Loucy (cell line): Measurements from ENCODE around the gene ZMAT5.

Experiments used
- H2AFZ ChIP-seq: fragments of 200-600 bp; sonication (generic); 2 replicates; pipeline ENCODE4 v1.6.0; 2016; ENCODE audit warnings: antibody characterized with exemption, mild to moderate bottlenecking, low read length, moderate library complexity
- H3F3A ChIP-seq: fragments of 200-600 bp; 2 replicates; pipeline ENCODE4 v1.6.0; 2016; ENCODE audit warnings: antibody characterized with exemption, low read depth, mild to moderate bottlenecking
- H3K27me3 ChIP-seq: fragments of 200-600 bp; sonication (generic); 2 replicates; pipeline ENCODE4 v1.6.1; 2014; ENCODE audit warnings: low read length, mild to moderate bottlenecking; ENCODE audit not compliant: insufficient read depth, poor library complexity, severe bottlenecking
- H3K36me3 ChIP-seq: fragments of 200-600 bp; sonication (generic); 2 replicates; pipeline ENCODE4 v1.6.1; 2016; ENCODE audit warnings: low read length; ENCODE audit not compliant: insufficient read depth
- H3K4me1 ChIP-seq: fragments of 200-600 bp; sonication (generic); 2 replicates; pipeline ENCODE4 v1.5.1; 2014; ENCODE audit warnings: low read length, mild to moderate bottlenecking; ENCODE audit not compliant: insufficient read depth, poor library complexity, severe bottlenecking
- H3K4me2 ChIP-seq: fragments of 200-600 bp; sonication (generic); 2 replicates; pipeline ENCODE4 v1.6.0; 2014; ENCODE audit warnings: antibody characterized with exemption, low read length, low read depth, mild to moderate bottlenecking; ENCODE audit not compliant: poor library complexity, severe bottlenecking
- H3K4me3 ChIP-seq: fragments of 200-600 bp; sonication (generic); 2 replicates; pipeline ENCODE4 v1.5.1; 2014; ENCODE audit warnings: low read length, mild to moderate bottlenecking, mixed read lengths; ENCODE audit not compliant: poor library complexity, severe bottlenecking
- H3K79me2 ChIP-seq: fragments of 200-600 bp; sonication (generic); 2 replicates; pipeline ENCODE4 v1.6.1; 2014; ENCODE audit warnings: low read length; ENCODE audit not compliant: insufficient read depth
- H3K9ac ChIP-seq: fragments of 200-600 bp; sonication (generic); 2 replicates; pipeline ENCODE4 v1.6.0; 2014; ENCODE audit warnings: mild to moderate bottlenecking, low read depth, low read length, moderate library complexity; ENCODE audit not compliant: poor library complexity, severe bottlenecking
- H3K9me2 ChIP-seq: fragments of 200-600 bp; sonication (generic); replicated peaks from 2 replicates; pipeline ENCODE4 v1.6.1; 2016; ENCODE audit warnings: low read depth, low read length, mixed read lengths
- H3K9me3 ChIP-seq: fragments of 200-600 bp; sonication (generic); 2 replicates; pipeline ENCODE4 v1.6.1; 2014; ENCODE audit warnings: mild to moderate bottlenecking, antibody characterized with exemption, low read length, low read depth; ENCODE audit not compliant: insufficient read depth
- H4K20me1 ChIP-seq: fragments of 200-600 bp; sonication (generic); 2 replicates; pipeline ENCODE4 v1.6.0; 2014; ENCODE audit warnings: antibody characterized with exemption, low read length, mild to moderate bottlenecking; ENCODE audit not compliant: insufficient read depth, poor library complexity, severe bottlenecking
- EZH2phosphoT487 ChIP-seq: fragments of 200-600 bp; IDR thresholded peaks from 2 replicates; pipeline ENCODE4 v1.6.1; 2018; ENCODE audit warnings: antibody characterized with exemption, mild to moderate bottlenecking, moderate library complexity, borderline replicate concordance
- TF ChIP-seq, protein P1 (sequence below): fragments of 200-600 bp; sonication (generic); conservative IDR thresholded peaks from 2 replicates; pipeline ENCODE4 v1.5.1; 2014; ENCODE audit warnings: mild to moderate bottlenecking, antibody characterized with exemption, low read length

Gene ZMAT5

GRCh38 chr22:29795663-29796062 is 28.9 kb upstream of the ZMAT5 start:
- Histone ChIP-seq H3F3A (no peaks in the 10 kb centered on the region), H4K20me1 (no peaks in the 10 kb centered on the region), H2AFZ (no peak overlapping the region), H3K9ac (no peak overlapping the region), H3K36me3 (peaks cover 52% of the 10 kb centered on the region), H3K9me3 (no peaks in the 10 kb centered on the region), H3K27me3 (no peaks in the 10 kb centered on the region), H3K4me2 (no peak overlapping the region), H3K4me1 (peaks cover 24% of the 10 kb centered on the region), H3K9me2 (no peaks in the 10 kb centered on the region), H3K4me3 (no peak overlapping the region), H3K79me2 (no peaks in the 10 kb centered on the region)
- TF ChIP-seq EZH2phosphoT487, result no peak
- TF ChIP-seq, protein P1, sequence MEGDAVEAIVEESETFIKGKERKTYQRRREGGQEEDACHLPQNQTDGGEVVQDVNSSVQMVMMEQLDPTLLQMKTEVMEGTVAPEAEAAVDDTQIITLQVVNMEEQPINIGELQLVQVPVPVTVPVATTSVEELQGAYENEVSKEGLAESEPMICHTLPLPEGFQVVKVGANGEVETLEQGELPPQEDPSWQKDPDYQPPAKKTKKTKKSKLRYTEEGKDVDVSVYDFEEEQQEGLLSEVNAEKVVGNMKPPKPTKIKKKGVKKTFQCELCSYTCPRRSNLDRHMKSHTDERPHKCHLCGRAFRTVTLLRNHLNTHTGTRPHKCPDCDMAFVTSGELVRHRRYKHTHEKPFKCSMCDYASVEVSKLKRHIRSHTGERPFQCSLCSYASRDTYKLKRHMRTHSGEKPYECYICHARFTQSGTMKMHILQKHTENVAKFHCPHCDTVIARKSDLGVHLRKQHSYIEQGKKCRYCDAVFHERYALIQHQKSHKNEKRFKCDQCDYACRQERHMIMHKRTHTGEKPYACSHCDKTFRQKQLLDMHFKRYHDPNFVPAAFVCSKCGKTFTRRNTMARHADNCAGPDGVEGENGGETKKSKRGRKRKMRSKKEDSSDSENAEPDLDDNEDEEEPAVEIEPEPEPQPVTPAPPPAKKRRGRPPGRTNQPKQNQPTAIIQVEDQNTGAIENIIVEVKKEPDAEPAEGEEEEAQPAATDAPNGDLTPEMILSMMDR, result no peak

DNA sequence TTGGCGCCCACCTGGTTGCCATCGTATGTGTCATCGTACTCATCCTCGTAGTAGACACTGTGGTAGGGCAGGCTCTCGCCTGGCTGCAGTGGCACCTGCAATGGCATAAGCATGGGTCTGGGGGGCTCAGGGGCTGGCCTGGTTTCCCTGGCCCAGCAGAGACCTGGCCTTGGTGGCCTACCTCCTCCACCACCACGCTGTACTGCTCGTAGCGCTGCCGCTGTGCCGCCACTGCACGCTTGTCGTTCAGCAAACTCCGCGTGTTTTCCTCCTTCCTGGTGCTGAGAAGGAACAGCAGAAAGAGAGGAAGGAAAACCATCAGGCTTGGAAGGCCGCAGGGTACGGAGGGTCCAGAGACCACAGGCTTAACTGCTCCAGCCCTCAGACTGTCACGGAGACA is 26.6 kb upstream of the ZMAT5 start:
- H3K36me3 ChIP-seq, result peaks cover 56% of the 10 kb centered on the region; the same call in 1 of the 2 replicates
- no peaks in the 10 kb centered on the region for H4K20me1 ChIP-seq
- no peaks in the 10 kb centered on the region for H3F3A ChIP-seq
- no peak overlapping the region for H3K9ac ChIP-seq
- no peak overlapping the region for H2AFZ ChIP-seq
- no peaks in the 10 kb centered on the region for H3K79me2 ChIP-seq
- no peak overlapping the region for H3K4me2 ChIP-seq
- no peaks in the 10 kb centered on the region for H3K27me3 ChIP-seq
- no peaks in the 10 kb centered on the region for H3K9me2 ChIP-seq
- H3K4me1 ChIP-seq, result peaks cover 6% of the 10 kb centered on the region
- H3K9me3 ChIP-seq, result no peaks in the 10 kb centered on the region
- TF ChIP-seq EZH2phosphoT487, result no peak
- TF ChIP-seq, protein P1, result no peak
- H3K4me3 ChIP-seq, result no peak overlapping the region

DNA sequence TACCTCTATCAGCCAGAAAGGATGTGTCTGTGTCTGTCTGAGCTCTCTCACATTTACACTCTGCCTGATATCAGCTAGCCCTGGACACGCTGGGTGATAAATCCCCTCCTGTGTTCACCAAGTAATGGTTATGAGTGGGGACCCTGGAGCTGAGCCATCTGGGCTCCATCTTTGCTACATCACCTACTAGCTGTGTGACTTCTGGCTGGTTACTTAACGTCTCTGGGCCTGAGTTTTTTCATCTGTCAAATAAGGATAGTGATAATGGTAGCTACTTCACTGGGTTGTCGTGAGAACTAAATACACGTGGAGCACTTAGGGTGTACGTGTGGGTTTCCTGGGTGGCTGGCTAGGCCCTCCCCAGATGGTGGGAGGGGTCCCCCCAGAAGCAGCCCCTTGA is 23.3 kb upstream of the ZMAT5 start:
- Histone ChIP-seq H4K20me1 (no peaks in the 10 kb centered on the region), H2AFZ (no peak overlapping the region), H3K4me1 (no peaks in the 10 kb centered on the region), H3K9me2 (no peaks in the 10 kb centered on the region), H3K9ac (no peak overlapping the region), H3K79me2 (no peaks in the 10 kb centered on the region), H3K27me3 (no peaks in the 10 kb centered on the region), H3K4me3 (no peak overlapping the region), H3K36me3 (peaks cover 58% of the 10 kb centered on the region; the same call in 1 of the 2 replicates), H3F3A (no peaks in the 10 kb centered on the region), H3K4me2 (no peak overlapping the region), H3K9me3 (no peaks in the 10 kb centered on the region)
- TF ChIP-seq EZH2phosphoT487, result no peak
- TF ChIP-seq, protein P1, result no peak
